K562 (cell line): ENCODE results near the gene TPM4. TPM values are rescaled to one million over a fixed set of nuclear protein-coding genes. Genes with fewer than 3 reads are reported as not detected.

Experiments used
- ADNP ChIP-seq: fragments of 200-800 bp; sonication (Bioruptor generic); IDR thresholded peaks from 2 replicates; pipeline ENCODE4 v1.6.1; 2016; ENCODE audit warnings: missing genetic modification characterization, missing compliant biosample characterization
- ARHGAP35 ChIP-seq: fragments of 450-650 bp; IDR thresholded peaks from 2 replicates; pipeline ENCODE4 v1.6.1; 2018; ENCODE audit not compliant: partially characterized antibody
- ARID1B ChIP-seq: fragments of 450-650 bp; IDR thresholded peaks from 2 replicates; pipeline ENCODE4 v1.6.1; 2016; ENCODE audit warnings: antibody characterized with exemption, mild to moderate bottlenecking, inconsistent platforms
- C11orf30 ChIP-seq: fragments of 450-650 bp; IDR thresholded peaks from 2 replicates; pipeline ENCODE4 v1.6.1; 2016; ENCODE audit warnings: low read depth, mild to moderate bottlenecking
- CBFA2T3 ChIP-seq: fragments of 450-650 bp; IDR thresholded peaks from 2 replicates; pipeline ENCODE4 v1.6.1; 2017
- ELF1 ChIP-seq: fragments of 200-800 bp; sonication (Bioruptor generic); IDR thresholded peaks from 2 replicates; pipeline ENCODE4 v1.6.1; 2016; ENCODE audit warnings: missing genetic modification characterization, missing compliant biosample characterization
- FOXK1 ChIP-seq: sonication (generic); formaldehyde crosslinking; IDR thresholded peaks from 2 replicates; pipeline ENCODE4 v1.8.0; 2022; ENCODE audit warnings: missing genetic modification reagents, mild to moderate bottlenecking, borderline replicate concordance
- HMG20A ChIP-seq: fragments of 450-650 bp; formaldehyde crosslinking; conservative IDR thresholded peaks from 2 replicates; pipeline ENCODE4 v1.4.0; 2020; ENCODE audit warnings: mild to moderate bottlenecking, mixed read lengths
- IRF2 ChIP-seq: sonication (generic); formaldehyde crosslinking; IDR thresholded peaks from 2 replicates; pipeline ENCODE4 v1.8.1; 2022; ENCODE audit warnings: mild to moderate bottlenecking, missing genetic modification reagents
- KDM2B ChIP-seq: fragments of 250-450 bp; sonication (Bioruptor Pico); IDR thresholded peaks from 2 replicates; pipeline ENCODE4 v1.8.0; 2021; ENCODE audit warnings: mild to moderate bottlenecking, moderate library complexity
- KDM5B ChIP-seq: fragments of 200-600 bp; sonication (generic); IDR thresholded peaks from 2 replicates; pipeline ENCODE4 v1.6.1; 2012; ENCODE audit warnings: low read depth, mild to moderate bottlenecking, moderate library complexity, low read length, control low read depth, inconsistent platforms; ENCODE audit not compliant: insufficient replicate concordance
- MTA1 ChIP-seq: fragments of 450-650 bp; IDR thresholded peaks from 2 replicates; pipeline ENCODE4 v1.6.1; 2017; ENCODE audit warnings: borderline replicate concordance
- NBN ChIP-seq: fragments of 450-650 bp; IDR thresholded peaks from 2 replicates; pipeline ENCODE4 v1.6.1; 2016; ENCODE audit warnings: low read depth, mild to moderate bottlenecking
- NFXL1 ChIP-seq: fragments of 450-650 bp; formaldehyde crosslinking; IDR thresholded peaks from 2 replicates; pipeline ENCODE4 v1.4.0; 2021; ENCODE audit warnings: mild to moderate bottlenecking
- NUFIP1 ChIP-seq: fragments of 450-650 bp; IDR thresholded peaks from 2 replicates; pipeline ENCODE4 v1.6.1; 2018; ENCODE audit not compliant: partially characterized antibody
- SAP30 ChIP-seq: fragments of 200-600 bp; sonication (generic); IDR thresholded peaks from 2 replicates; pipeline ENCODE4 v1.6.1; 2012; ENCODE audit warnings: borderline replicate concordance, low read depth, mild to moderate bottlenecking, moderate library complexity, low read length, control low read depth, inconsistent platforms; ENCODE audit not compliant: insufficient read depth, poor library complexity, severe bottlenecking
- SIN3A ChIP-seq, 2 experiments: fragments of 150-350 bp in 1 of 2; IDR thresholded peaks; 2 replicates each; pipeline ENCODE4 v1.6.1; 2011 to 2016; ENCODE audit warnings: borderline replicate concordance in 2 of 2, low read depth in 2 of 2, low read length in 2 of 2, mild to moderate bottlenecking in 2 of 2, moderate library complexity in 2 of 2; ENCODE audit not compliant: control insufficient read depth in 1 of 2
- SIX5 ChIP-seq, 2 experiments: IDR thresholded peaks; 2 replicates each; pipeline ENCODE4 v1.6.1; 2011; ENCODE audit warnings: low read length in 2 of 2, borderline replicate concordance in 1 of 2, low read depth in 1 of 2, mild to moderate bottlenecking in 1 of 2, moderate library complexity in 1 of 2; ENCODE audit not compliant: insufficient read depth in 1 of 2
- SMARCB1 ChIP-seq: IDR thresholded peaks from 2 replicates; pipeline ENCODE4 v1.6.1; 2011; ENCODE audit warnings: improper control_type of control experiment, low read depth; ENCODE audit not compliant: insufficient read length
- TAL1 ChIP-seq: fragments of 450-650 bp; IDR thresholded peaks from 2 replicates; pipeline ENCODE4 v1.6.1; 2016; ENCODE audit warnings: mild to moderate bottlenecking
- TBP ChIP-seq: optimal IDR thresholded peaks from 2 replicates; pipeline ENCODE3; 2011; ENCODE audit warnings: low read depth, low read length, improper control_type of control experiment
- ZZZ3 ChIP-seq: fragments of 450-650 bp; IDR thresholded peaks from 2 replicates; pipeline ENCODE4 v1.6.1; 2016; ENCODE audit warnings: antibody characterized with exemption, mild to moderate bottlenecking, moderate library complexity
- polyA plus RNA-seq, 8 experiments: library from polyadenylated mRNA; depleted of rRNA in 4 of 8; stranded (reverse) in 5 of 8; unstranded in 3 of 8; fragments of >200 nt; fragmentation: Nextera tagmentation in 2 of 8; fragmentation: Illumina TruSeq in 1 of 8; extraction: Ambion mirVana in 2 of 8; extraction: Trizol in 1 of 8; gene quantifications; 2 replicates each; pipeline versions ENCODE4 v1.2.1 to v1.2.3, GENCODE V29; 2011 to 2014; ENCODE audit warnings: inconsistent platforms in 1 of 8, missing spikeins in 1 of 8
- total RNA-seq, 7 experiments: library from RNA; depleted of rRNA in 6 of 7; stranded (reverse); fragments of >200 nt in 6 of 7; fragmentation: Illumina TruSeq in 2 of 7; extraction: Trizol in 2 of 7; gene quantifications; 2 replicates each; pipeline versions ENCODE4 v1.2.1 to v1.2.3, GENCODE V29; 2011 to 2021; ENCODE audit warnings: low replicate concordance in 1 of 7
- TF ChIP-seq, protein P1 (sequence below): sonication (generic); formaldehyde crosslinking; IDR thresholded peaks from 2 replicates; pipeline ENCODE4 v1.8.0; 2022; ENCODE audit warnings: missing genetic modification reagents, mild to moderate bottlenecking, borderline replicate concordance
- TF ChIP-seq, protein P2 (sequence below): fragments of 450-650 bp; IDR thresholded peaks from 2 replicates; pipeline ENCODE4 v1.7.0; 2016; ENCODE audit warnings: borderline replicate concordance

The TPM4 gene
- total and polyA plus RNA-seq, 9 of the 15 experiments (the other 6 are each of a cell fraction or from before 2014, with no cell fraction given): 28.1 to 111 (median 77.4) TPM

GRCh38 chr19:16112778-16113177 is 36.5 kb downstream of the TPM4 start (continued):
- TF ChIP-seq ARHGAP35: no peak
- TF ChIP-seq IRF2 (CRISPR knock-in tag): no peak
- TF ChIP-seq TBP: no peak
- TF ChIP-seq ADNP (tag): no peak
- no peak for TF ChIP-seq MTA1
- TF ChIP-seq, protein P1, sequence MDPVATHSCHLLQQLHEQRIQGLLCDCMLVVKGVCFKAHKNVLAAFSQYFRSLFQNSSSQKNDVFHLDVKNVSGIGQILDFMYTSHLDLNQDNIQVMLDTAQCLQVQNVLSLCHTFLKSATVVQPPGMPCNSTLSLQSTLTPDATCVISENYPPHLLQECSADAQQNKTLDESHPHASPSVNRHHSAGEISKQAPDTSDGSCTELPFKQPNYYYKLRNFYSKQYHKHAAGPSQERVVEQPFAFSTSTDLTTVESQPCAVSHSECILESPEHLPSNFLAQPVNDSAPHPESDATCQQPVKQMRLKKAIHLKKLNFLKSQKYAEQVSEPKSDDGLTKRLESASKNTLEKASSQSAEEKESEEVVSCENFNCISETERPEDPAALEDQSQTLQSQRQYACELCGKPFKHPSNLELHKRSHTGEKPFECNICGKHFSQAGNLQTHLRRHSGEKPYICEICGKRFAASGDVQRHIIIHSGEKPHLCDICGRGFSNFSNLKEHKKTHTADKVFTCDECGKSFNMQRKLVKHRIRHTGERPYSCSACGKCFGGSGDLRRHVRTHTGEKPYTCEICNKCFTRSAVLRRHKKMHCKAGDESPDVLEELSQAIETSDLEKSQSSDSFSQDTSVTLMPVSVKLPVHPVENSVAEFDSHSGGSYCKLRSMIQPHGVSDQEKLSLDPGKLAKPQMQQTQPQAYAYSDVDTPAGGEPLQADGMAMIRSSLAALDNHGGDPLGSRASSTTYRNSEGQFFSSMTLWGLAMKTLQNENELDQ: no peak
- TF ChIP-seq SAP30: peak; percentile 29
- no peak for TF ChIP-seq ZZZ3
- TF ChIP-seq SMARCB1: no peak
- TF ChIP-seq HMG20A (CRISPR knock-in tag): no peak
- no peak for TF ChIP-seq C11orf30
- TF ChIP-seq CBFA2T3: peak; percentile 83
- no peak for TF ChIP-seq NBN
- no peak for TF ChIP-seq KDM2B (CRISPR knock-in tag)
- TF ChIP-seq ARID1B: peak; percentile 61; the same call in 1 of the 2 replicates
- TF ChIP-seq TAL1: peak; percentile 52; the same call in 1 of the 2 replicates
- no peak for TF ChIP-seq KDM5B
- TF ChIP-seq SIN3A (IDR thresholded peaks at IDR 0.05; ENCODE audit: borderline replicate concordance in 2 of 2, control insufficient read depth in 1 of 2, low read depth in 2 of 2, low read length in 2 of 2): peak in 1 of 2 experiments; percentile 76; a peak in 2 of 4 replicates
- no peak for TF ChIP-seq NUFIP1
- TF ChIP-seq ELF1 (tag): no peak
- no peak for TF ChIP-seq NFXL1 (CRISPR knock-in tag)
- TF ChIP-seq, protein P2, sequence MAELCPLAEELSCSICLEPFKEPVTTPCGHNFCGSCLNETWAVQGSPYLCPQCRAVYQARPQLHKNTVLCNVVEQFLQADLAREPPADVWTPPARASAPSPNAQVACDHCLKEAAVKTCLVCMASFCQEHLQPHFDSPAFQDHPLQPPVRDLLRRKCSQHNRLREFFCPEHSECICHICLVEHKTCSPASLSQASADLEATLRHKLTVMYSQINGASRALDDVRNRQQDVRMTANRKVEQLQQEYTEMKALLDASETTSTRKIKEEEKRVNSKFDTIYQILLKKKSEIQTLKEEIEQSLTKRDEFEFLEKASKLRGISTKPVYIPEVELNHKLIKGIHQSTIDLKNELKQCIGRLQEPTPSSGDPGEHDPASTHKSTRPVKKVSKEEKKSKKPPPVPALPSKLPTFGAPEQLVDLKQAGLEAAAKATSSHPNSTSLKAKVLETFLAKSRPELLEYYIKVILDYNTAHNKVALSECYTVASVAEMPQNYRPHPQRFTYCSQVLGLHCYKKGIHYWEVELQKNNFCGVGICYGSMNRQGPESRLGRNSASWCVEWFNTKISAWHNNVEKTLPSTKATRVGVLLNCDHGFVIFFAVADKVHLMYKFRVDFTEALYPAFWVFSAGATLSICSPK: no peak
- no peak for TF ChIP-seq FOXK1
- TF ChIP-seq SIX5 (IDR thresholded peaks at IDR 0.05; ENCODE audit: borderline replicate concordance in 1 of 2, insufficient read depth in 1 of 2, low read depth in 1 of 2, low read length in 2 of 2): no peak
